HCT116 (cell line): ENCODE measurements around the gene CEP70. TPM values are rescaled to one million over a fixed set of nuclear protein-coding genes. Genes with fewer than 3 reads are reported as not detected.

Source experiments
- ATAC-seq: fragments of 200-7000 bp; cut with Tn5 transposase; 2 replicates; pipeline ENCODE4 v1.9.1; 2020; ENCODE audit warnings: mild to moderate bottlenecking, moderate library complexity
- BruUV-seq: library from RNA; stranded (reverse); fragments of 400-500 nt; replicated peaks from 2 replicates; lab custom pipeline; 2021; lab: Mats Ljungman, UMichigan
- CTCF ChIA-PET: fragments of 300-600 bp; sonication (Branson Sonifier 250); formaldehyde crosslinking; loops from one replicate; lab custom pipeline; 2021; ENCODE audit warnings: antibody characterized with exemption; lab: Charles Lee
- POLR2A ChIA-PET: fragments of 300-600, 350-600 bp; sonication (Branson Sonifier 250); formaldehyde crosslinking; loops from one replicate; lab custom pipeline; 2021; ENCODE audit warnings: antibody characterized with exemption; lab: Charles Lee
- RAD21 ChIA-PET, 2 experiments: fragments of 300-600 bp; sonication (Branson Sonifier 250); formaldehyde crosslinking; loops; one replicate each; lab custom pipeline; 2023; ENCODE audit warnings: low total read pairs in 2 of 2; ENCODE audit not compliant: uncharacterized antibody in 2 of 2, unreplicated experiment in 2 of 2, low non-redundant PET in 1 of 2; lab: Charles Lee
- DNase-seq: peaks from one replicate; pipeline ENCODE4 v3.0.0-alpha.2; 2010; ENCODE audit warnings: low read depth, low spot score
- H2AFZ ChIP-seq: fragments of 200-600 bp; shearing (Covaris generic), sonication (generic); 2 replicates; pipeline ENCODE4 v1.6.1; 2017; ENCODE audit warnings: low read depth, mixed run types, mixed read lengths, antibody characterized with exemption, low read length; ENCODE audit not compliant: poor library complexity, severe bottlenecking
- H3K27ac ChIP-seq: 2 replicates; pipeline ENCODE4 v1.5.1; 2012; ENCODE audit warnings: low read depth, low read length
- H3K27me3 ChIP-seq: fragments of 200-600 bp; sonication (generic); 2 replicates; pipeline ENCODE4 v1.6.1; 2016; ENCODE audit warnings: mixed run types, low read length, mixed read lengths; ENCODE audit not compliant: insufficient read depth
- H3K36me3 ChIP-seq, 2 experiments: fragments of 200-500 bp in 1 of 2; fragments of 200-600 bp in 1 of 2; sonication (Bioruptor generic) in 1 of 2; sonication (generic) in 1 of 2; 2 replicates each; pipeline versions ENCODE4 v1.5.1 to v1.6.1; 2014 to 2016; ENCODE audit warnings: low read length in 2 of 2, inconsistent platforms in 1 of 2, mixed read lengths in 1 of 2, mixed run types in 1 of 2; ENCODE audit not compliant: insufficient read depth in 2 of 2, control insufficient read depth in 1 of 2
- H3K4me1 ChIP-seq, 2 experiments: fragments of 200-600 bp in 1 of 2; sonication (generic) in 1 of 2; 2 replicates each; pipeline versions ENCODE4 v1.5.1 to v1.6.1; 2012 to 2017; ENCODE audit warnings: low read length in 2 of 2, inconsistent platforms in 1 of 2, mild to moderate bottlenecking in 1 of 2, mixed read lengths in 1 of 2, mixed run types in 1 of 2, moderate library complexity in 1 of 2; ENCODE audit not compliant: insufficient read depth in 2 of 2, control insufficient read depth in 1 of 2
- H3K4me2 ChIP-seq: fragments of 200-600 bp; sonication (generic); 2 replicates; pipeline ENCODE4 v1.6.1; 2017; ENCODE audit warnings: mixed run types, low read length, mixed read lengths
- H3K4me3 ChIP-seq, 2 experiments: fragments of 200-600 bp in 1 of 2; sonication (generic) in 1 of 2; replicated peaks in 1 of 2; 2 replicates each; pipeline ENCODE4 v1.5.1; 2011 to 2016; ENCODE audit warnings: low read length in 2 of 2, control low read depth in 1 of 2, low read depth in 1 of 2, mild to moderate bottlenecking in 1 of 2, mixed read lengths in 1 of 2, mixed run types in 1 of 2
- H3K79me2 ChIP-seq: fragments of 200-600 bp; sonication (generic); 2 replicates; pipeline ENCODE4 v1.6.1; 2017; ENCODE audit warnings: mild to moderate bottlenecking, mixed run types, low read length, moderate library complexity, mixed read lengths; ENCODE audit not compliant: insufficient read depth
- H3K9ac ChIP-seq: fragments of 200-600 bp; sonication (generic); 2 replicates; pipeline ENCODE4 v1.6.1; 2016; ENCODE audit warnings: low read length, mixed read lengths
- H3K9me2 ChIP-seq: fragments of 200-600 bp; sonication (generic), shearing (Covaris generic); 2 replicates; pipeline ENCODE4 v1.6.1; 2017; ENCODE audit warnings: mixed run types, mild to moderate bottlenecking, moderate library complexity; ENCODE audit not compliant: insufficient read depth
- H3K9me3 ChIP-seq, 2 experiments: fragments of 200-500 bp in 1 of 2; fragments of 200-600 bp in 1 of 2; sonication (Bioruptor generic) in 1 of 2; sonication (generic) in 1 of 2; 2 replicates each; pipeline ENCODE4 v1.6.1; 2014 to 2017; ENCODE audit warnings: low read length in 2 of 2, mixed read lengths in 2 of 2, inconsistent platforms in 1 of 2, low read depth in 1 of 2, mild to moderate bottlenecking in 1 of 2, mixed run types in 1 of 2, moderate library complexity in 1 of 2; ENCODE audit not compliant: control insufficient read depth in 1 of 2, insufficient read depth in 1 of 2
- H4K20me1 ChIP-seq: fragments of 200-600 bp; sonication (generic), shearing (Covaris generic); 2 replicates; pipeline ENCODE4 v1.6.1; 2017; ENCODE audit warnings: mixed run types, mild to moderate bottlenecking, moderate library complexity; ENCODE audit not compliant: insufficient read depth
- CEBPB ChIP-seq: IDR thresholded peaks from 2 replicates; pipeline ENCODE4 v1.6.1; 2012; ENCODE audit warnings: low read depth
- EGR1 ChIP-seq: IDR thresholded peaks from 2 replicates; pipeline ENCODE4 v1.6.1; 2012; ENCODE audit warnings: low read depth
- EZH2 ChIP-seq: fragments of 200-600 bp; sonication (generic); IDR thresholded peaks from 2 replicates; pipeline ENCODE4 v1.6.1; 2017; ENCODE audit warnings: antibody characterized with exemption, mixed run types
- SIN3A ChIP-seq: IDR thresholded peaks from 2 replicates; pipeline ENCODE4 v1.6.1; 2012; ENCODE audit warnings: low read depth
- SP1 ChIP-seq: IDR thresholded peaks from 2 replicates; pipeline ENCODE4 v1.6.1; 2012; ENCODE audit warnings: low read depth
- SRF ChIP-seq: IDR thresholded peaks from 2 replicates; pipeline ENCODE4 v1.6.1; 2012; ENCODE audit warnings: low read depth
- TCF7L2 ChIP-seq: IDR thresholded peaks from 2 replicates; pipeline ENCODE4 v1.7.0; 2011; ENCODE audit warnings: borderline replicate concordance, inconsistent platforms; ENCODE audit not compliant: insufficient read depth, insufficient read length; ENCODE audit errors: extremely low read depth
- YY1 ChIP-seq: IDR thresholded peaks from 2 replicates; pipeline ENCODE4 v1.6.1; 2011; ENCODE audit warnings: low read length, low read depth, moderate library complexity, mild to moderate bottlenecking; ENCODE audit not compliant: insufficient replicate concordance; ENCODE audit errors: extremely low read depth
- ZFX ChIP-seq: fragments of 450-650 bp; IDR thresholded peaks from 2 replicates; pipeline ENCODE4 v1.6.1; 2017
- intact Hi-C: fragments of 100-400 bp; cut with micrococcal nuclease; formaldehyde crosslinking; loops from 2 replicates; pipeline ENCODE4 v1.10.0; 2022
- total RNA-seq: library from RNA; stranded (reverse); gene quantifications from one replicate; pipeline ENCODE4 v1.2.1, GENCODE V29; 2021; ENCODE audit not compliant: unreplicated experiment
- TF ChIP-seq, protein P1 (sequence below): IDR thresholded peaks from 2 replicates; pipeline ENCODE4 v1.6.1; 2012
- TF ChIP-seq, protein P2 (sequence below), 3 experiments: fragments of 200-600 bp in 1 of 3; sonication (generic) in 1 of 3; IDR thresholded peaks in 2 of 3; conservative IDR thresholded peaks in 1 of 3; 2 replicates each; pipeline ENCODE4 v1.5.1; 2012 to 2017; ENCODE audit warnings: low read depth in 2 of 3, low read length in 2 of 3, antibody characterized with exemption in 1 of 3, borderline replicate concordance in 1 of 3, control low read depth in 1 of 3, mild to moderate bottlenecking in 1 of 3, mixed read lengths in 1 of 3, mixed run types in 1 of 3, moderate library complexity in 1 of 3; ENCODE audit not compliant: insufficient read depth in 1 of 3

Gene CEP70
- total RNA-seq, 1 experiment from 2014 or later, result 38.7 TPM

DNA sequence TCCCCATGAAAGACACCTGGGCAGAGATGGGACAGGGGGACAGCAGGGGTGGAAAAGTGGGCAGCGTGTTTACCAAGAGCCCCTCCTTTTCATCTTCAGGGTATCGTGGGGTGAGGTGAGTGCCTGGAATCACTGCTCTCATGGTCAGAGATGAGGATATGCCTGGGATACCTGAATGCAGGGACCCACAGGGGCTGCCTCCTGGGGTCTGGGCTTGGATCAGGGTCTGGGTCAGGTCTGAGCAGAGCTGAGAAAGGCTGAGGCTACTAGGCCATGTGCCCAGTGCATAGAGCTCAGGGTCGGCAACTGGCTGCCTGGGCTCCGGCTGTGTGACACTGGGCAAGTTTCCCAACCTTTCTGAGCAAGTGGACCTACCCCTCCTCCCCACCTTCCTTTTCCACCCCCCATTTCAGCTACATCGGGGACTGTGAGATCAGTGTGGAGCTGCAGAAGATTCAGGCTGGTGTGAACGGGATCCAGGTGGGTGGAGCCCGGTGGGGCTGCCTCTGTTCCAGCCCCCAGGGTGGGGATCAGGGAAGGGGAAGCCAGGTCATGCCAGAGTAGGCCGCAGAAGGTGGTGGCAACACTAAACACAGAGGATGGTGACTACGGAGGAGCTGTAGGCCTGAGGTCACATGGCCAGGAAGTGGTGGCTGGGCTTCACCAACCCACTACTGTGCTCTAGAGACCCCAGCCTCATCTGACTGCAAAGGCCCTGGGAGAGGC, 135.1 kb downstream of the CEP70 start:
- no peaks in the 10 kb centered on the region for H3K79me2 ChIP-seq
- H3K9me2 ChIP-seq, result no peaks in the 10 kb centered on the region
- no peak overlapping the region for H2AFZ ChIP-seq
- POLR2A ChIA-PET, result no interaction called here
- no peak overlapping the region for H3K9ac ChIP-seq
- peaks cover 0 to 5% of the 10 kb centered on the region in 2 experiments; a peak in 1 of 4 replicates for H3K4me1 ChIP-seq
- TF ChIP-seq SP1 (no peak), SIN3A (no peak), ZFX (no peak), EZH2 (no peak), TCF7L2 (no peak), CEBPB (no peak), YY1 (no peak), SRF (no peak), EGR1 (no peak)
- TF ChIP-seq, protein P1, sequence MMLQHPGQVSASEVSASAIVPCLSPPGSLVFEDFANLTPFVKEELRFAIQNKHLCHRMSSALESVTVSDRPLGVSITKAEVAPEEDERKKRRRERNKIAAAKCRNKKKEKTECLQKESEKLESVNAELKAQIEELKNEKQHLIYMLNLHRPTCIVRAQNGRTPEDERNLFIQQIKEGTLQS, result no peak
- TF ChIP-seq, protein P2, sequence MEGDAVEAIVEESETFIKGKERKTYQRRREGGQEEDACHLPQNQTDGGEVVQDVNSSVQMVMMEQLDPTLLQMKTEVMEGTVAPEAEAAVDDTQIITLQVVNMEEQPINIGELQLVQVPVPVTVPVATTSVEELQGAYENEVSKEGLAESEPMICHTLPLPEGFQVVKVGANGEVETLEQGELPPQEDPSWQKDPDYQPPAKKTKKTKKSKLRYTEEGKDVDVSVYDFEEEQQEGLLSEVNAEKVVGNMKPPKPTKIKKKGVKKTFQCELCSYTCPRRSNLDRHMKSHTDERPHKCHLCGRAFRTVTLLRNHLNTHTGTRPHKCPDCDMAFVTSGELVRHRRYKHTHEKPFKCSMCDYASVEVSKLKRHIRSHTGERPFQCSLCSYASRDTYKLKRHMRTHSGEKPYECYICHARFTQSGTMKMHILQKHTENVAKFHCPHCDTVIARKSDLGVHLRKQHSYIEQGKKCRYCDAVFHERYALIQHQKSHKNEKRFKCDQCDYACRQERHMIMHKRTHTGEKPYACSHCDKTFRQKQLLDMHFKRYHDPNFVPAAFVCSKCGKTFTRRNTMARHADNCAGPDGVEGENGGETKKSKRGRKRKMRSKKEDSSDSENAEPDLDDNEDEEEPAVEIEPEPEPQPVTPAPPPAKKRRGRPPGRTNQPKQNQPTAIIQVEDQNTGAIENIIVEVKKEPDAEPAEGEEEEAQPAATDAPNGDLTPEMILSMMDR (IDR thresholded peaks at IDR 0.05 in 2 of 3, conservative IDR thresholded peaks at IDR 0.05 in 1 of 3; ENCODE audit: borderline replicate concordance in 1 of 3, insufficient read depth in 1 of 3, low read depth in 2 of 3, low read length in 2 of 3), result no peak
- DNase-seq, result no peak
- CTCF ChIA-PET, result no interaction called here
- no peak overlapping the region for H3K27ac ChIP-seq
- H3K27me3 ChIP-seq, result no peaks in the 10 kb centered on the region
- RAD21 ChIA-PET, result no interaction called here
- no peak for ATAC-seq
- no TSS peak for BruUV-seq
- no peaks in the 10 kb centered on the region for H3K9me3 ChIP-seq
- no peak overlapping the region for H3K4me3 ChIP-seq
- no peaks in the 10 kb centered on the region for H4K20me1 ChIP-seq
- no peak overlapping the region for H3K4me2 ChIP-seq
- intact Hi-C loops, result no loop called here
- H3K36me3 ChIP-seq, result no peaks in the 10 kb centered on the region
